Sigmoid colon (tissue), 7 donors: Measurements from ENCODE around the gene KCNJ14. TPM values are rescaled to one million over a fixed set of nuclear protein-coding genes. Genes with fewer than 3 reads are reported as not detected.
A peak's percentile ranks its signal among the peaks of the same experiment; 100 is the strongest.

ENCODE experiments used
- DNase-seq: peaks from one replicate; pipeline ENCODE4 v3.0.0-alpha.2; 2019
- H3K27ac ChIP-seq, 4 donors: fragments of 200-600 bp; sonication (generic); one replicate each; pipeline ENCODE4 v1.5.1; 2016 to 2019; ENCODE audit warnings: mild to moderate bottlenecking in 1 of 4
- H3K27me3 ChIP-seq, 3 donors: fragments of 200-600 bp; sonication (generic); one replicate each; pipeline ENCODE4 v1.5.1; 2019; ENCODE audit warnings: mild to moderate bottlenecking in 1 of 3
- H3K36me3 ChIP-seq, 4 donors: fragments of 200-600 bp; sonication (generic); one replicate each; pipeline ENCODE4 v1.5.1; 2016 to 2019
- H3K4me1 ChIP-seq, 4 donors: fragments of 200-600 bp; sonication (generic); one replicate each; pipeline ENCODE4 v1.5.1; 2017 to 2019
- H3K4me3 ChIP-seq, 4 donors: fragments of 200-600 bp; sonication (generic); one replicate each; pipeline ENCODE4 v1.5.1; 2017 to 2019; ENCODE audit warnings: mild to moderate bottlenecking in 2 of 4, moderate library complexity in 1 of 4
- H3K9me3 ChIP-seq, 4 donors: fragments of 200-600 bp in 3 of 4; sonication (generic) in 3 of 4; one replicate each; pipeline versions ENCODE4 v1.5.1 to v1.6.1; 2013 to 2019
- EP300 ChIP-seq, 4 donors: sonication (generic); formaldehyde crosslinking; IDR thresholded peaks; one replicate each; pipeline ENCODE4 v1.6.1; 2017; ENCODE audit warnings: antibody characterized with exemption in 4 of 4
- POLR2A ChIP-seq, 2 donors: fragments of 450-650 bp; IDR thresholded peaks; one replicate each; pipeline ENCODE4 v1.6.1; 2016; ENCODE audit warnings: antibody characterized with exemption in 2 of 2, mild to moderate bottlenecking in 2 of 2, moderate library complexity in 2 of 2
- POLR2AphosphoS5 ChIP-seq, 4 donors: sonication (generic); formaldehyde crosslinking; IDR thresholded peaks; one replicate each; pipeline ENCODE4 v1.6.1; 2017; ENCODE audit warnings: antibody characterized with exemption in 4 of 4
- WGBS, 2 donors: extraction: QIAGEN DNeasy Blood & Tissue Kit; methylation state at CpG; one replicate each; pipeline ENCODE4 v1.1.7; 2013; 5-methylcytosine and 5-hydroxymethylcytosine counted together
- intact Hi-C: fragments of 100-400 bp; cut with DNase I; formaldehyde crosslinking; loops from one replicate; pipeline ENCODE4 v1.15.1; 2023
- polyA plus RNA-seq, 3 donors: library from polyadenylated mRNA; stranded (reverse); fragments of 200-250 nt; gene quantifications; one replicate each; pipeline ENCODE4 v1.2.3, GENCODE V29; 2013
- total RNA-seq, 4 donors: library from RNA; depleted of rRNA; stranded (reverse); fragments of >200 nt; gene quantifications; one replicate each; pipeline ENCODE4 v1.1.0, GENCODE V29; 2016
- TF ChIP-seq, protein P1 (sequence below), 4 experiments: fragments of 450-650 bp in 3 of 4; fragments of 200-600 bp in 1 of 4; IDR thresholded peaks; one replicate each; pipeline ENCODE4 v1.5.1; 2016 to 2019; ENCODE audit warnings: antibody characterized with exemption in 4 of 4, mild to moderate bottlenecking in 3 of 4, moderate library complexity in 2 of 4
- donor health status: healthy with polysubstance abuse.
- donor health status: Bipolar disorder and iron deficiency.
- donor health status: healthy.

KCNJ14 gene
- total and polyA plus RNA-seq, 7 donors = under 0.01 to 1.4 (median 0.44) TPM; not detected in 1

DNA sequence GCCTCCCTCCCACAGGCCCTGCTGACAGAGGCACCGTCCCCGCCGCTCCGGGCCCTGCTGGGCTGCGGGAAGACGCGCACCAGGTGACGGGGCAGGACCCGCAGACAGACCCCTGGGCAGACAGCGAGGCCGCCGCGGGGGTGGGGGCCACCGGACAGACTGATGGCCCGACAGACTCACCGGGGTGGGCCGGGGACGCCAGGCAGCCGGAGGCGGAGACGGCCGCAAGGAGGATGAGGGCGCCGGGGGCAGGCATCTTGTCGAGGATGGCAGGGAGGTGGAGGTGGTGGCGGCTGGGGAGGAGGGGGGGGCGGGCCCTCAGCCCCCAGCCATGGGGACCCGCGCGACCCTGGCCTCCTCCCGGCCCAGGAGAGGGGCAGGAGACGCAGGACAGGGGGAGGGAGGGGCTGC is 56.0 kb downstream of the KCNJ14 start:
- Histone ChIP-seq H3K27me3 (peaks cover 18 to 43% (median 41%) of the 10 kb centered on the region in 3 donors), H3K4me3 (peak overlapping the region in 1 of 4 donors; percentile 15), H3K27ac (no peak overlapping the region), H3K9me3 (no peaks in the 10 kb centered on the region), H3K36me3 (no peaks in the 10 kb centered on the region), H3K4me1 (peaks cover 0 to 20% (median 15%) of the 10 kb centered on the region in 4 donors)
- no peak for TF ChIP-seq POLR2A (IDR thresholded peaks at IDR 0.05)
- TF ChIP-seq EP300 (IDR thresholded peaks at IDR 0.05) = no peak
- no peak for TF ChIP-seq POLR2AphosphoS5 (IDR thresholded peaks at IDR 0.05)
- TF ChIP-seq, protein P1, sequence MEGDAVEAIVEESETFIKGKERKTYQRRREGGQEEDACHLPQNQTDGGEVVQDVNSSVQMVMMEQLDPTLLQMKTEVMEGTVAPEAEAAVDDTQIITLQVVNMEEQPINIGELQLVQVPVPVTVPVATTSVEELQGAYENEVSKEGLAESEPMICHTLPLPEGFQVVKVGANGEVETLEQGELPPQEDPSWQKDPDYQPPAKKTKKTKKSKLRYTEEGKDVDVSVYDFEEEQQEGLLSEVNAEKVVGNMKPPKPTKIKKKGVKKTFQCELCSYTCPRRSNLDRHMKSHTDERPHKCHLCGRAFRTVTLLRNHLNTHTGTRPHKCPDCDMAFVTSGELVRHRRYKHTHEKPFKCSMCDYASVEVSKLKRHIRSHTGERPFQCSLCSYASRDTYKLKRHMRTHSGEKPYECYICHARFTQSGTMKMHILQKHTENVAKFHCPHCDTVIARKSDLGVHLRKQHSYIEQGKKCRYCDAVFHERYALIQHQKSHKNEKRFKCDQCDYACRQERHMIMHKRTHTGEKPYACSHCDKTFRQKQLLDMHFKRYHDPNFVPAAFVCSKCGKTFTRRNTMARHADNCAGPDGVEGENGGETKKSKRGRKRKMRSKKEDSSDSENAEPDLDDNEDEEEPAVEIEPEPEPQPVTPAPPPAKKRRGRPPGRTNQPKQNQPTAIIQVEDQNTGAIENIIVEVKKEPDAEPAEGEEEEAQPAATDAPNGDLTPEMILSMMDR (IDR thresholded peaks at IDR 0.05) = no peak
- DNase-seq = no peak
- intact Hi-C loops = loop anchor here (5.0 kb wide), 1 partner anchor 56 kb away; no protein-coding TSS in a partner anchor
- WGBS, 2 donors = 3 to 6% methylated on average over 32 of the region's 32 CpGs

DNA sequence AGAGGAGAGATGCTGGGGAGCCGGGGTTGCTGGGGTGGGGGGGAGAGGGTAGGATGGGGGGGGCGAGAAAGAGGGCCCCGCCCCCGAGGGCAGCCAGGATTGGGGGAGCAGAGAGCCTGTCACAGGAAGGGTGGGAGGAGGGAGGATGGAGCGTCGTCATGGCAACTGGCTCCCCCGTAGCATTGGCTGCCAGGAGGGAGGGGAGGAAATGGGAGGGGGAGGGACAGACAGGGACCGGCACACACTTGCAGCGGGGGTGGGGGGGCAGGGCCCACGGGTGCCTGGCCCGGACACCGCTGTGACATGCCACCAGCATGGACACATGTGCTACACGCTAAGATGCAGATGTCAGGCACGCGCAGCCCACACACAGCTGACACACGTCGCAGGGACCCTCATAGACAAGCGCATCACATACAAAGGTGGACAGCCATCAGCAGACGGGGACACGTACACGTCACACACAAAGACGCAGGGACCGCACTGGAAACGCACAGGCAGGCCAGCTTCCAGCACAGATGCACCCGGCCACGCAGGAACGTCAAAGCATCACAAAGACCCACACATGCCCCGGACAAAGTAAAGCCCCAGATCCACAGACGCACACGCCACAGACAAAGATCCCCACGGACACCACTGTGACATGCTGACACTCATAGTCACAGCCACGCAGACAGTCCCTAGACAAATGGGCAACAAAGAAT is 56.6 kb downstream of the KCNJ14 start, which contains the start of gene LMTK3:
TSS of gene LMTK3 (minus strand) at position 36 of the 704 bp plus-strand sequence. CDS start 259 bp downstream, outside the sequence.
- no peak for TF ChIP-seq POLR2AphosphoS5 (IDR thresholded peaks at IDR 0.05)
- no peak for TF ChIP-seq EP300 (IDR thresholded peaks at IDR 0.05)
- TF ChIP-seq, protein P1 (IDR thresholded peaks at IDR 0.05) = no peak
- no peak for TF ChIP-seq POLR2A (IDR thresholded peaks at IDR 0.05)
- H3K4me1 ChIP-seq = peaks cover 0 to 20% (median 15%) of the 10 kb centered on the region in 4 donors
- intact Hi-C loops = loop anchor here (5.0 kb wide), 1 partner anchor 55 kb away; no protein-coding TSS in a partner anchor
- no peak within 1 kb of the TSS for H3K27ac ChIP-seq
- DNase-seq = no peak
- H3K27me3 ChIP-seq = peaks cover 18 to 43% (median 41%) of the 10 kb centered on the region in 3 donors
- peak within 1 kb of the TSS in 1 of 4 donors; percentile 15 for H3K4me3 ChIP-seq
- H3K36me3 ChIP-seq = no peaks in the 10 kb centered on the region
- no peaks in the 10 kb centered on the region for H3K9me3 ChIP-seq
- 11 to 13% methylated on average over 32 of the region's 32 CpGs for WGBS, 2 donors

DNA sequence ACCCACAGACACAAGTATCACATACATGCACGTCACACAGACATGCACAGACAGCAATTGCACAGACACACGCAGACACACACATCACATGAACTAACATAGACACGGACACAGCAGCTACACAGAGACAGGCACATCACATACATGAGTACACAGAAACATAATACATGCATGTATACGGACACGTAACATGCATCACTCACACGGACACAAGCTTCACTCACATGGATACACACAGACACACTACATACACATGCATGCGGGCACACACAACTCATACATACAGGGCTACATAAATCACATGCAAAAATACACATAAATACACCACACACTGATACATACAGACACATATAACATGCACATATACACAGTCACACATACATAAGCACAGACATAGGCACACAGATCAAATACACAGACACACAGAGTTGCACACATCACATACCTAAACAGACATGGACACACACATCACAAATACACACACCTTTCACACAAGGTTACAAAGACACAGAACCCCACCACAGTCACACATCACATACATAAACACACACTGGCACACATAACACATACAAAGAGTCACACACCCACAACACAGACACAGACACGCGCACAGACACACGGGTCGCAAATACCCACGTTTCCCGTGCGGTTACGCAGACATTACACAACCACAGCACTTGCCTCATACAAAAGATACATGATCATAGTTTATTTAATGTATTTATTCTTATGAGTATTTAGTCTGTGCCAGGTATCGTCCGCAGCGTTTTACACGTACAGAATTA is 57.3 kb downstream of the KCNJ14 start:
- peak overlapping the region in 1 of 4 donors; percentile 60 for H3K4me3 ChIP-seq
- H3K4me1 ChIP-seq = peaks cover 0 to 20% (median 15%) of the 10 kb centered on the region in 4 donors
- no peaks in the 10 kb centered on the region for H3K9me3 ChIP-seq
- TF ChIP-seq, protein P1 (IDR thresholded peaks at IDR 0.05) = no peak
- TF ChIP-seq EP300 (IDR thresholded peaks at IDR 0.05) (no peak), POLR2AphosphoS5 (IDR thresholded peaks at IDR 0.05) (no peak), POLR2A (IDR thresholded peaks at IDR 0.05) (no peak)
- peaks cover 18 to 43% (median 41%) of the 10 kb centered on the region in 3 donors for H3K27me3 ChIP-seq
- intact Hi-C loops = loop anchor here (5.0 kb wide), 1 partner anchor 55 kb away; no protein-coding TSS in a partner anchor
- H3K36me3 ChIP-seq = no peaks in the 10 kb centered on the region
- DNase-seq = no peak
- H3K27ac ChIP-seq = no peak overlapping the region
- WGBS, 2 donors = 24 to 41% methylated on average over 19 of the region's 19 CpGs

DNA sequence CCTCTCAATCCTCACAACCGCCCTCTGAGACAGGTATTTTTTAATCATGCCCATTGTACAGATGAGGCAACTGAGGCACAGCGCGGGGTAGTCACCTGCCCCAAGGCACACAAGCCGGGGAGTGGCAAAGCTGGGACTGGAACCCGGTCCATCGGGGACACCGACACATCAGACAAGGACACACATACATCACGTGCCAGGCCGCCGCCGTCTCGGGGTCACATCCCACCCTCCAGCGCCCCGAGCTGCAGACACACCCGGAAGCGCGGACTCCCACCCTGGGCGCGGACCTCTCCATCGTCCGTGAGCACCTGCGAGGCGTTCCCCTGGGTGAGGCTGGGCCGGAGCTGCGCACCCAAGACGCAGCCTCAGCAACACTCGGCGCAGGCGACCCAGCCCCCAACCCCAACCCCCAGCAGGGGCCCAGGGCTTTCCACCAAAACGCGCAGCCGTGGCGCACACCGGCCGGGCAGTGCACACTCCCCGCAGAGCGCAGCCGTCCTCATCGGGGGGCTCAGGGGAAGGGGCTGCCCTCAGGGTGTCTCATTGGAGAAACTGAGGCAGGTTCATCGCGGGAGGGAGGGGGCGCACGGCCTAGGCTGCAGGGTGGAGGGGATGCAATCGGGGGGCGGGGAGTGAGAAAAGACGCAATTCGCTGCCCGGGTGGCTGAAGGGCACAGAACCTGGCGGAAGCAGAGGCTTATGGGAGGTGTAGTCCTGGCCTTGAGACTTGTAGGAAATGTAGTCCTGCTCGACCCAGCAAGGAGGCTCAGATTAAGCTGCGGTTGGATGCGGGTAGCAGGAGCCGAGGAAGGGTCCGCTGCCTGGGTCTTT is 58.1 kb downstream of the KCNJ14 start:
- no peaks in the 10 kb centered on the region for H3K9me3 ChIP-seq
- peaks cover 18 to 43% (median 41%) of the 10 kb centered on the region in 3 donors for H3K27me3 ChIP-seq
- 1 to 2% methylated on average over 54 of the region's 54 CpGs for WGBS, 2 donors
- H3K36me3 ChIP-seq = no peaks in the 10 kb centered on the region
- H3K4me1 ChIP-seq = peaks cover 0 to 20% (median 15%) of the 10 kb centered on the region in 4 donors
- no peak overlapping the region for H3K27ac ChIP-seq
- intact Hi-C loops = loop anchor here (5.0 kb wide), 1 partner anchor 54 kb away; no protein-coding TSS in a partner anchor
- no peak for TF ChIP-seq EP300 (IDR thresholded peaks at IDR 0.05)
- peak in 1 of 4 donors; percentile 32 for TF ChIP-seq POLR2AphosphoS5 (IDR thresholded peaks at IDR 0.05)
- peak overlapping the region; percentile 23 to 60 (median 54) for H3K4me3 ChIP-seq
- DNase-seq = peak; percentile 75
